Sciatic nerve (tissue), 2 donors: Measurements from ENCODE around the gene DNMT3L. TPM values are rescaled to one million over a fixed set of nuclear protein-coding genes. Genes with fewer than 3 reads are reported as not detected.
"Not testable (repeated sequence)": the region's sequence is repeated elsewhere in the genome, so short reads cannot be mapped to it uniquely, and the experiment has no call there.

Experiments
- ATAC-seq: fragments of 200-7000 bp; cut with Tn5 transposase; one replicate; pipeline ENCODE4 v1.9.1; 2020; ENCODE audit warnings: mild to moderate bottlenecking, moderate library complexity
- DNase-seq: peaks from one replicate; pipeline ENCODE4 v3.0.0-alpha.2; 2020; ENCODE audit warnings: low spot score
- intact Hi-C: fragments of 100-400 bp; cut with DNase I; formaldehyde crosslinking; loops from one replicate; pipeline ENCODE4 v1.14.2; 2022
- total RNA-seq: library from RNA; stranded (reverse); fragmentation: NEBNext Ultra II Directional; extraction: Animal tissue kit (Norgen Biotek cat#: 25700); gene quantifications from one replicate; pipeline ENCODE4 v1.2.1, GENCODE V29; 2021
- donor health status: DM: no; HTN: no; CAD: no.
- donor health status: DM: no; HTN: no; CAD: no.

DNMT3L gene
- total RNA-seq, 1 donor from 2014 or later = not detected

DNA sequence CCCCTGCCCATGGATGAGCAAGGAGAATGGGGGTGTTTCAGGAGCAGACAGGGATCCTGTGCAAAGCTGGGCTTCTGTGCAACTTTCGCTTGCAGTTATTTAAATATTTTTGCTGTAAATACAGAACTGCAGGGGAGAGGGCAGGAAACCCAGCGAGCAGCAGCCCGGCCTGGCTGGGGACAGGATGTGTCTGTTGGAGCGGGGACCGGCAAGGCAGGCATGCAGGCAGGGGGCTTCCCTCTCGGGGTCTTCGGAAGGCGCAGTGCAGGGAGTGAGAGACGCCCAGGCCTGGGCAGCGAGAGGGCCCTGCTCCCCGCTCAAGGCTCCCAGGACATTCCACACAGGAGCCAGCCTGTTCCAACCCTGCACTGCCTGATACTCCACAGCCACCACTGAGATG lies 22.3 kb upstream of the DNMT3L start:
- ATAC-seq (no peak), DNase-seq (no peak)
- intact Hi-C loops = no loop called here

DNA sequence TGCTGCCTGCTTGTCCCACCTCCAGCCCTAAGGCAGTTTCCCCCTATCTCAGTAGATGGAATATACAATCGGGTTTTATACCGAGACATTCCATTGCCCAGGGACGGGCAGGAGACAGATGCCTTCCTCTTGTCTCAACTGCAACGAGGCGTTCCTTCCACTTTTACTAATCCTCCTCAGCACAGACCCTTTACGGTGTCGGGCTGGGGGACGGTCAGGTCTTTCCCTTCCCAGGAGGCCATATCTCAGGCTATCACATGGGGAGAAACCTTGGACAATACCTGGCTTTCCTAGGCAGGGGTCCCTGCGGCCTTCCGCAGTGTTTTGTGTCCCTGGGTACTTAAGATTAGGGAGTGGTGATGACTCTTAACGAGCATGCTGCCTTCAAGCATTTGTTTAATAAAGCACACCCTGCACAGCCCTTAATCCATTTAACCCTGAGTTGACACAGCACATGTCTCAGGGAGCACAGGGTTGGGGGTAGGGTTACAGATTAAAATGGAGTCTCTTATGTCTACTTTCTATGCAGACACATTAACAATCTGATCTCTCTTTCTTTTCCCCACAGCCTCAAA lies 21.6 kb upstream of the DNMT3L start:
- ATAC-seq, DNase-seq, intact Hi-C loops: not testable (repeated sequence)

DNA sequence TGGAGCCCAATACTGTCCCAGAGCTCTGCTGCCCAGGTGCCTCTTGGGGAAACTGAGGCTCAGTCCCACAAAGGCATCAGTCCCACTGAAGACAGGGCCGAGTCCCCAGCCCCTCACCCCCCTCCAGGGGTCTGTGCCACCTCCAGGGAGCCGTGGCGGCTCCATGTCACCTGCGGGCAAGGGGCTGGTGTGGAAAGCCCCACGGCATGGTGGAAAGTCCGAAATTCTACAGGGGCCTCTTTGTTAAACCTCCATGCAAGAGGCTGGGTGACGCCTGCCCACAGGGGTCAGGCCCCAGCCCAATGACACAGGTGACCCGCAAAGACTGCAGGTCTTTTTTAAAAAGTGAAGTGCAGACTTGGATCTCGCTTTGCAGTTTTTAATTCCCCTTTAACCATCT lies 20.7 kb upstream of the DNMT3L start:
- DNase-seq (no peak), ATAC-seq (no peak)
- intact Hi-C loops = no loop called here

DNA sequence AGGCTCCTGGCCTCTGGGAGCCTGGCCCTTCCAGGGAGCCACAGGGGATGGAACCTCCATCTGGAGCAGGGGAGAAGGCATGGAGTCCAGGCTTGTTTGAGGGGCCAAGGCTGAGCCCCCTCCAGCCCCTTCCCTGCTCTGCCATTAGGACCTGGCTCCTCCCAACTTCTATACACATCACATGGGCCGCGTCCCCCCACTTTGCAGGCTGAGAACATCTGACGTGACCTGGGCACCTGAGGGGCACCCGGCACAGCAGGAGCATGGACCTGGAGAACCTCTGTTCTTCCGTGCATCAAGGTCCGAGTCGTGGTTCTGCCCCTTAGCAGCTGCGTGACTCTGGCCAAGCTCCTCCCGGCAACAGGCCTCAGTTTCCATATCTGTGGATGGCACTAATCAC lies 20.1 kb upstream of the DNMT3L start:
- intact Hi-C loops = no loop called here
- ATAC-seq (no peak), DNase-seq (peak; percentile 49)

DNA sequence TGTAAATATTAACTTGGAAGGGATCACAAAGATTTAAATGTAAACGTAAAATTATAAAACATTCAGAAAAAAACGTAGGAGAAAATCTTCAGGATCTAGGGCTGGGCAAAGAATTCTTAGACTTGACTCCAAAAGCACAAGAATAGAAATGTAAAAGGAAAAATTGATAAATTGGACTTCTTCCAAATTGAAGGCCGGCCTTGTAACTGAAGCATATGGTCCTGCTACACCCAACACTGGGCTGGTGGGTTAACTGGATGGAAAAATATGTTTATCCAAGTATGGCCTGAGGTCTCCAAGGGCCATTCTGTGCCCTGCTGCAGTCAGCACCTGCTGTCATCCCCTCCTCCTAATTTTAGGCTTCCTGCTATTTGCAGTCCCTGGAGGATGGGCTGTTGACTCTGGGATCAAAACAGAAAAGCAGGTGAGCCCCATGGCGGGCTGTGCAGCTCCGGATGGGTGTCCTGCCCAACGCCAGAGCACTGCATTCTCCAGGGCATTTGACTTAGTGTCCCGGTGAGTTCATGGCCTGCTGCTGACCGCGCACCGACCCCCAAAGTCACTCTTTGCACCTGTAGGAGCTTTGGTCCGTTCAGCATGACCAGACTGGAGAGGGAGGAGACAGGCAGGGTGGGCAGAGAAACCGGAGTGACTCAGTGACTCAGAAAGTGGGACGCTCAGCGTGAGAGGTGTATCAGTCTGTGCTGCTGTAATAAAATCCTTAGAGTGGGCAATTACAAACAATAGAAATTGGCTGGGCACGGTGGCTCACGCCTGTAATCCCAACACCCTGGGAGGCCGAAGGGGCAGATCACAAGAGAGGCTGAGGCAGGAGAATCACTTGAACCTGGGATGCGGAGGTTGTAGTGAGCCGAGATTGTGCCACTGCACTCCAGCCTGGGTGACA lies 17.9 kb upstream of the DNMT3L start:
- intact Hi-C loops = no loop called here
- no peak for ATAC-seq
- no peak for DNase-seq

DNA sequence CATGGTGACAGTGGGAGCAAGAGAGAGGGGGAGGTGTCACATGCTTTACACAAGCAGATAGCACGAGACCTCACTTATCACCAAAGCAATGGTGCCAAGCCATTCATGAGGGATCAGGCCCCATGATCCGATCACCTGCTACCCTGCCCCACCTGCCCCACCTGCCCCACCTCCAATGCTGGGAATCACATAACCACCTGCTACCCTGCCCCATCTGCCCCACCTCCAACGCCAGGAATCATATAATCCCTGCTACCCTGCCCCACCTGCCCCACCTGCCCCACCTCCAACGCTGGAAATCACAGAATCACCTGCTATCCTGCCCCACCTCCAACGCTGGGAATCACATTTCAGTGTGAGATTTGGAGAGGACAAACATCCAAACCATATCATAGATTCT lies 13.3 kb upstream of the DNMT3L start:
- ATAC-seq = no peak
- intact Hi-C loops = no loop called here
- DNase-seq = no peak

DNA sequence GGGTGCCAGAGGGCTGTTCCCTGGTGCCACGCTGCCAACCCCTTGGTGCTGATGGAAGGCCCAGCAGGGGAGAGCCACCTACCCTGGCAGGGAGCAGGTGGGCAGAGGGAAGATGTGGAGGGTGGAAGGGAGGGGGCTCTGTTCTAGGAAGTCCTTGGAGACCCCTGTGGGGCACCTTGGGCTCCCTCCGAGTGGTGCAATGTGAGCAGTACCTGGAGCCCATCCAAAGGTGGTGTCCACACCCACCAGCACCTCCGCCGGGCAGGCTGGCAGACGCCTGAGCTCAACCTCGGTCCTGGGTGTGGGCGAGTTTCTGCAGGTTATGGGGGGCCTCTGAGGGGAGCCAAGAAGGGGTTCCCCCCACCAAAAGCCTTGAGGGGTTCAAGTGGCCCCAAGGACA lies 11.3 kb upstream of the DNMT3L start:
- no peak for ATAC-seq
- DNase-seq = no peak
- intact Hi-C loops = no loop called here

DNA sequence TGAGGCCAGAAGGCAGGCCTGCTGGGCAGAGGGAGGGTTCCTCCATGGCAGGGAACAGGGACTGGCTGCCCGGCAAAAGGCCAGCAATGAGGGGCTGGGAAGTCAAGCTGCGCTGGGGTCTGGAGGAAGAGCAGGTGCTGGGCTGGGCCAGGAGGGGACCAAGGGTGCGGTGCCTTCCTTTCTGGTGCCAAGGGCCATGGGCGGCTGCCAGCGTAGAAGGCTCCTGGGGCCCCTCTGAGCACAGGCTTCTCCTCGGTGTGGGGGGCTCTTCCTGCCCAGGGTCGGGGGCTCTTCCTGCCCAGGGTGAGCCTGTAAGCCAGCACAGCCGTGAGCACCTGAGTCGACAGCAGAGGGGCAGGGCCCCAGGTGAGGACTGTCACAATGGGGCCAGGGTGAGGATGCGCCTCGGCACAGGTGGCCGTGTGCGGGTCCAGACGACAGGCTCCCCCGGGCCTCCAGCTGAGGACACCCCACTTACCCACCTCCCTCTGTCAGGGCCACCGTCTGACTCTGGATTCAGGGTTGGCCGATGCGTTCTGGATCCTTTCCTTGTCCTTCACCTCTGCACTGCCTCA lies 10.7 kb upstream of the DNMT3L start:
- intact Hi-C loops = no loop called here
- ATAC-seq (peak; percentile 17), DNase-seq (no peak)

DNA sequence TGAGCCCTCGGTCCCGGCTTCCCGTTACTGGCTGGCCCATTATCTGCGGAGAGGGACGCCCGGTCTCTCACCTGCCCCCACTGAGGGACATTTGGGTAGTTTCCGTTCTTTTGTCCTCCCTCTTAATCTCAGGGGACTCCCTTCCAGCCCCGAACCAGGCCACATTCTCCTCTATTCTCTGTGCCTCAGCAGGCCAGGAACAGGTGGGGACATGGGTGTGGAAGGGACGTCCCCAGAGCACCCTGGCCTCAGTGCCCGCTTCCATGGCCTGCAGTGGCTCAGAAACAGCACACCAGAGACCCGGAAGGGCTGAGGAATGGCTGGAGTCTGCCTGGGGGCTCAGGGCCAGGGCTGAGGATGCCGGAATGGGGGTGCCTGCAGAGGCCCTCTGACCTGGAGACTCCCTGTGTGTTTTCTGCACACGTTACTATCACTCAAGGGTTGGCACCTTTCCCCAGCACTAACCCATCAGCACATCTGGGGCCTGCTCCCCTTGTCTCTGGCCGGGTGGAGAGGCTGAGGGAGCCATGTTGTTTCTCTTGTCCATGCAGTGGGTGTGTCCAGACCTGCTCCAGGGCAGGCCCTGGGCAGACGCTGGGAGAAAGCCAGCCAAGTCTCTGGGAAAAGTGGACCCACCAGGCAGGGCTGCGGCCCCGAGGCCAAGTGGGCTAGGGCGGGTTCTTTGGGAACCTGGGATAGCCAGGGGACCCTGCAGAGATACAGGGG lies 10.0 kb upstream of the DNMT3L start:
- intact Hi-C loops = no loop called here
- ATAC-seq = no peak
- DNase-seq = no peak

DNA sequence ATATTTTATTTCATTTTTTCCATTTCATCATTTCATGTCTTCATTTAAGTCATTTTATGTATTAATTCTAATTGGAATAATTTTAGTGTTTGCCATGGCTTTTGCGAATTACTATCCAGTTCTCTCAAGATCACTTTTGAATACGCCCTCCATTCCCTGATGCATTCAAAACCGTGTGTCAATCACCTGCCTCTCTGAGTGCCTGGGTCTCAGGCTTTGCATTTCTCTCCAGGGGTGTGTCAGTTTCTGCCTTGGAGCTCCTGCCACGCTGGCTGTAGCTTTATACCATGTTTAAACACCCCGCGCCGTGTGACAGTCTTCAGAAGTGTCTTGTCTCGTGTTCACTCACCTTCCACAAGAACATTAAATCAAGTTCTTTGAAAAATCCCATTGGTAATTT lies 7.4 kb upstream of the DNMT3L start:
- ATAC-seq (no peak), DNase-seq (no peak)
- intact Hi-C loops = no loop called here

DNA sequence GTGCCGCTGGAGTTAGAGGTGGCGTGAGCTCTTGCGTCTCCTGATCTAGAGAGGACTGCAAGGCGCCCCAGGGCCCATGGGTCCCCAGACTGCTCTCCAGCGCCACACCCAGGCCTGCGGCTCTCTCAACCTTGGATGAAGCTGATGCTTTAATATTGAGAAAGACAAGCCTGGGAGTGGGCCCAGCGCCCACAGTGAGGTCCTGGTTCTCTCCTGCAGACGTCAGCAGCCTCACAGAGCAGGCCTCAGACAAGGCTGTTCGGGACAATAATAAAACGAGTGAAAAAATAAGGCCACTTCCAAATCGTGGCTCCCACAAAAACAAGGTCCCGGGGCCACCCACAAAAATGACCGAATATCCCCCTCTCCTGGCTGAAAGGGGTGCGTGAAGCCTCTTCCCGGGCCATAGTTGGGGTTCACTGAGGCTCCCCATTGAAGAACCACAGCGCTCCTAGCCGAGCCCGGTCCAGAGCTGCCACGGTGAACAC lies 6.0 kb upstream of the DNMT3L start:
- no peak for DNase-seq
- ATAC-seq = peak; percentile 61
- intact Hi-C loops = no loop called here

DNA sequence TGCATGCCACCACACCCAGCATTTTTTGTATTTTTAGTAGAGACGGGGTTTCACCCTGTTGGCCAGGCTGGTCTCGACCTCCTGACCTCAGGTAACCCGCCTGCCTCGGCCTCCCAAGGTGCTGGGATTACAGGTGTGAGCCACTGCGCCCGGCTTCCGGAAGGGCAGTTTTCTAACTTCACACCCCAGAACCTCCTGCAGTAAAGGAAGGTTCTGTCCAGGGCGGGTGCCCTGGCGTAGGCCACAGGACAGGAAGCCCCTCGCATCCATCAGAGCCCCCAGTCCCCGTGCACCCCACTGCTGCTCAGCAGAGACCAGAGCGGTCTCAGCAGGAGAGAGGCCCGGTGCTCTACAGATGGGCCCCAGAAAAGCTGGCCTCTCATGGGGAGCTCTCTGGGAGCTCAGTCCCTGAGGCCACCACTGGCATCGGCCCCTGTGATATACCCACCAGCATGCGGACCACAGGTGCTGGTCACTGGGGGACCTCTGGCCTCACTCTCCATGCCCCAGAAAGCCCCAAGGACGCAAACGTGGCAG lies 4.1 kb upstream of the DNMT3L start:
- DNase-seq (no peak), ATAC-seq (no peak)
- intact Hi-C loops = no loop called here

DNA sequence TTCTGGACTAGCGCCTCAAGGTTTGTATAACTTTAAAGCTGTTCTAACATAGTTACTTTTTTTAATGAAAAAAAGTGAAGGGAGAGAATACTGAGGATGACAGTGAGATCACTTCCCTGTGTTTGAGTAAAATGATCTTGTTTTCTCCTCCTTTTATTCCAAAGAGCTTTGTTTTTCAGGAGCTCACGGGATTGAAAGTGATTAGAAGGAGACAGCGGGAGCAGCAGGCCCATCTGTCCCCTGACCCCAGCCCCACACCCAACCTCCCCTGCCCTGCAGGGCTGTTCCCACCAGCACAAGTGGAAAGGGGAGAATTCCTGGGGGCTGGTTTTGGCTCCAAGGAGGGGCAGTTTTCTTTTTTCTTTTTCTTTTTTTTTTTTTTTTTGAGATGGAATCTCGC lies 2.1 kb upstream of the DNMT3L start:
- DNase-seq = no peak
- intact Hi-C loops = no loop called here
- no peak for ATAC-seq

DNA sequence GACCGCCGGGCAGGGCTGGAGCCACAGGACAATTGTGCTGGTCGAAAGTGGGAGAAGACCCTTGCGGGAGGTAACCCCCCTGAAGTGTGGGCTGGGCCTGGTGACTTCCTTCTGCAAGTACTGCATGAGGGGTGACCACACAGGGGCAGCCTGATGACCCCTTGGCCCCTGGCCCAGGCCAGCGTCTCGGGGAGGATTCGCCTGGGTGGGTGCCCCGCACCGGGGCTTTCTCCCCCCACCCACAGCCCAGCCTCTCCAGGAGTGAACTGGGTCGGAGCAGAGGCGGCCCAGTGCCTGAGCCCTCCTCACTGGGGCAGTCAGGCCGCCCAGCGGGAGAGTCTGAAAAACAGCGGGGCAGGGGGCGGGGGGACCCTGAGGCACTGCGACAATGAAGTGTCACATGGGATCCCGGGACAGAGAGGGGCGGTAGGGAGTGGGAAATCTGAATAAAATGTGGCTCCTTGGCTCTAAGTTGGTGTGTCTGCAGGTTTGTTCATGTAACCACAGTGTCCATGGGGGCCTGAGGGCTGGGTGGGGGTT lies 1.6 kb upstream of the DNMT3L start:
- DNase-seq (no peak), ATAC-seq (peak; percentile 15)
- intact Hi-C loops = no loop called here

DNA sequence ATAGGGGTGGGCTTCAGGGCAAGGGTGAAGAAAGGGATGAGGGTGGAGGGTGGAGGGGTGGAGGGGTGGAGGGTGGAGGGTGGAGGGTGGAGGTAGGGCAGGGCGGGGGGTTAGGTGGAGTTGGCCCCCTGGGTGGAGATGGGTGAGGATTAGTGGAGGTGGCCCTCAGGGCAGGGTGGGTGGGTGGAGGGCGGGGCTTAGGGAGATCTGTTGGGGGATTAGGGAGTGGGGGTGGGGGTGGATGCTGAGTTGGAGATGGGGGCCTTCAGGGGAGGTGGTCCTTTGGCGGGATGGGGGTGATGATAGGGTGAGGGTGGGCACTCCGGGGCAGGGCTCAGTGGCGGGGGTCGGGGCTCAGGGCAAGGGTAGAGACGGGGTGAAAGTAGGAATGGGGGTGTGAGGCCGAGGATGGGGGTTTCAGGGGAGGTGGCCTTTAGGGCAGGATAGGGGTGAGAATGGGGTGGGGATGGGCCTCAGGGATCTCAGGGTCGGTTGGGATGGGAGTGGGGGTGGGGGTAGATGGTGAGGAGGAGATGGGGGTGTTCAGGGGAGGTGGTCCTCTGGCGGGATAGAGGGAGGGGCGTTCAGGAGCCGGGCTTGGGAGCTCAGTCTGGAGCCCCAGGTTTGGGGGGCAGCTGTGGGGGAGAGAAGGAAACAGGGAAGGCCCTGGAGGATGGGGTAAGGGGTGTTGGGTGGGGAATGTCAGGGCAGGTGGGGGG lies 800 bp upstream of the DNMT3L start:
- ATAC-seq = no peak
- DNase-seq = peak; percentile 45
- intact Hi-C loops = no loop called here

DNA sequence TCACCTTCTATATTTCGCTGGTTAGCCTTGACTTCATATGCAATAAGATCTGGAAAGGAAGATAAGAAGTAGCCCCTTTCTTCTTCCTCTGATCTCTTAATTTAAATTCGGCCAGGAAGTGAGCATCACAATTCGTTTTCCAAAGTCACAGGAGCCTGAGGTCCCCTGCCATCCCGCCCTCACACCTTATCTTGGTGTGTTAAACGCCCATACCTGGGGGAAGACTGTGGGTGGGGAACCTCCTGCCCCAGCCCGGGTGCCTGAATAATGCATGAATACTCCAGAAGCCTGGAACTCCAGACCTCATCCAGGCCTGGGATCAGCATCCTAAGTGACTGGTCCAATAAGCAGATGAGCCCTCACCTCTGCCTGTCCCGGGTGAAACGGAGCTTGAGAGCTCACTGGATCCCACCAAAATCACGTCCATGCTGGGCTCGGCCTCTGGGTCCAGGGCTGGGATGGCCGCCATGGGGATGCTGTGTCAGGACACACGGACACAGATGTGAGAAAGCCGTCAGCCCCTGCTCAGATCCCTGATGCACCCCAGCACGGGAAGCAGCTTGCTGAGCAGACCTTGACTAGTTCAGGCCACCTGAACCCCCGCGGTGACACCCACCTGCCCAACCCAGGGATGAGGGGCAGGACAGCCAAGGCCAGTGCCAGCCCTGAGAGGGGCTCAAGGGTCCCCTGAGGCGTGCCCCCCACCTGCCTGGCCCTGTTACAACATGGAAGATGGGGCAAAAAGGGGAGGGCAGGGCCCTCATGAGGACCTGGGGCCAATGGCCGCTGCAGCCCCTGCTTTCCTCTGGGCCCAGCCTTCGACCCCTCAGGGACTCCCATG lies 686 bp downstream of the DNMT3L start:
- DNase-seq (peak; percentile 54), ATAC-seq (no peak)
- intact Hi-C loops = no loop called here

DNA sequence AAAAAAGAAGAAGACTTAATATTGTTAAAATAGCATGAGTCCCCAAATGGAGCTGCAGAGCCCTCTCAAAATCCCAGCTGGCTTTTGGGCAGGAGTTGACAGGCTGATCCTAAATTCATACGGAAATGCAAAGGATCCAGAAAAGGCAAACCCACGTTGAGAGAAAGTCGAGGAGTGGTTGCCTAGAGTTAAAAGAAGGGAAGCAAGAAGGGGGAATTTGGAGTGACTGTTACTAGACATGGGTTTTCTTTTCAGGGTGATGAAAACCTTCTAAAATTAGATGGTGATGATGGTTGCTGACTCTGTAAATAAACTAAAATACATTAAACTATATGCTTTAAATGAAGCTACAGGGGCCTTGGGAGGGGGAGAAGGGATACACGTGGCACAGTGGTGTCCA lies 1.6 kb downstream of the DNMT3L start:
- no peak for ATAC-seq
- intact Hi-C loops = no loop called here
- DNase-seq = no peak
